ENCODE measurements around the gene RXRA.
A peak's percentile ranks its signal among the peaks of the same experiment; 100 is the strongest.

The RXRA gene

DNA sequence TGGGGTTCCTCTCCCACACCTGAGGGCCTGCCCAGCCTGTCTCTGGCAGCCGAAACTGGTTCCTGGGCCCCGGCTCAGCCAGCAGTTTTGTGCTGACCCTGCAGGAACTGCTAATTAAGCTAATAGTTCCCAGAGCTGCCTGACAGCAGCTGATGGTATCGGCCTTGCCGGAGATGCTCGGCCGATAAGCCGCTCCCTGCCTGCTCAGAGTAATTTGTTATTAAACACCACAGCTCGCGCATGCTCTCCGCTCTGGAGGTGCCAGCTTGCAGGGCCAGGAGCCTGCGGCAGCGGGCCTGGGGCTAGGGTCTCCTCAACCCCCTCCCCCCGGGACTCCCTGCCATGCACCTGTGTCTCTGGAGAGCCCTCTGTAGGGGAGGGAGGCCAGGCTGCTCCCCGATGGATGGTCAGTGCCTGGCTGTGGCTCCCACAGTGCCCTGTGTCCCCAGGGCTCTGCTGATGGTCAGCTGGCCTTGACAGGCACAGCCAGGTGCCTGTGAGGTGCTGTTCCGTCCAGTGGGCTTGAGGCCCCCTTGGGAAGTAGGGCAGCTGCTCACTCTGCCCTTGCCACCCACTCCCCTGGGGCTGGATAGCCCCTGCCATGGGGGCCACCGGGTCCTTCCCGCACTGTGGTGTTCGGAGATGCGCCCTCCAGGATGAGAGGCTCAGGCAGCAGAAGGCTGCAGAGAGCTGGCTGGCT, 41.7 kb downstream of the RXRA start:
- TF ChIP-seq CTCF (IDR thresholded peaks at IDR 0.05): no peak
- H3K9me3 Mint-ChIP-seq: no peaks in the 10 kb centered on the region
- no peak overlapping the region for H3K27ac Mint-ChIP-seq
- H3K36me3 Mint-ChIP-seq (ENCODE audit: low read depth): no peaks in the 10 kb centered on the region
- no peak for DNase-seq
- no peak overlapping the region for H3K4me3 Mint-ChIP-seq
- H3K4me1 Mint-ChIP-seq: peaks cover 50% of the 10 kb centered on the region
- peaks cover 1% of the 10 kb centered on the region for H3K27me3 Mint-ChIP-seq (ENCODE audit: low read depth, poor library complexity)

GRCh38 chr9:134368571-134368970, 42.3 kb downstream of the RXRA start:
- H3K9me3 Mint-ChIP-seq: no peaks in the 10 kb centered on the region

DNA sequence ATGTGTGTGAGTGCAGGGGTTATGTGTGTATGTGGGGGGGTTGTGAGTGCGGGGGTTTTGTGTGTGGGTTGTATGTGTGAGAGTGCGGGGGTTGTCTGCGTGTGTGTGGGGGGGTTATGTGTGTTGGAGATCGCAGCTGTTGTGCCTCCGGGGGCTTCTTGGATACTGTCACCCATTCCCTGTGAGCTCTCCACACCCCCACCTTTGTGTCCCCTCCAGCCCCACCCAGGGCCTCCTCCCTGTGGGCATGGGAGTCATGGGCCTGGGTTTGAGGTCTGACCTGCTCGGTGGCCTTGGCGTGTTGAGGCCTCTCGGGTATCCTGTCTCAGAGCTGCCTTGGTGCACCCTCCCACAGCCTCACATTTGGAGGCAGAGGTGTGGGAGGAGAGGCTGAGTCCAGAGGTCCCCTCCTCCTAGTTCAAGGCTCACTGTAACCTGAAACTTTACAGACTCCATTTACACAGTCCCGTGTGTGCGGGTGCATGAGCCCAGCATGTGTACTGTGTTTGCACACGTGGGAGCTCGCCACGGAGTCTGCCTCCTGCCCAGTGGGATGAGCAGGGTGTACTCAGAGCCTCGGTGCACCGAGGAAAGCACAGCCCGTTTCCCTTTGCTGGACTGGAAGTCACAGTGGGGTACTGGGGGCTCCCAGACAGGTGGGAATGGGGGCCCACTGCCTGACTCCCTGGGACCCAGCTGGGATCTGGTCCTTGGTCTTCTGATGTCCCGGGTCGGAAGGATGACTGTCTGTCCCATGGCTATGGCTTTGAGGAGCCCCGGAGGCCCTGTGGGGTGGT, 43.4 kb downstream of the RXRA start:
- TF ChIP-seq CTCF (IDR thresholded peaks at IDR 0.05): no peak
- no peak for DNase-seq
- Mint-ChIP-seq H3K36me3 (ENCODE audit: low read depth) (no peaks in the 10 kb centered on the region), H3K9me3 (no peaks in the 10 kb centered on the region), H3K4me1 (peaks cover 56% of the 10 kb centered on the region), H3K4me3 (no peak overlapping the region), H3K27ac (no peak overlapping the region), H3K27me3 (ENCODE audit: low read depth, poor library complexity) (no peaks in the 10 kb centered on the region)

More at GRCh38 chr9:134368571-134368970, 42.3 kb downstream of the RXRA start:
- no peak for TF ChIP-seq CTCF (IDR thresholded peaks at IDR 0.05)
- no peak overlapping the region for H3K4me3 Mint-ChIP-seq
- H3K27ac Mint-ChIP-seq: no peak overlapping the region
- H3K36me3 Mint-ChIP-seq (ENCODE audit: low read depth): no peaks in the 10 kb centered on the region
- H3K4me1 Mint-ChIP-seq: peaks cover 50% of the 10 kb centered on the region
- no peak for DNase-seq
- no peaks in the 10 kb centered on the region for H3K27me3 Mint-ChIP-seq (ENCODE audit: low read depth, poor library complexity)

DNA sequence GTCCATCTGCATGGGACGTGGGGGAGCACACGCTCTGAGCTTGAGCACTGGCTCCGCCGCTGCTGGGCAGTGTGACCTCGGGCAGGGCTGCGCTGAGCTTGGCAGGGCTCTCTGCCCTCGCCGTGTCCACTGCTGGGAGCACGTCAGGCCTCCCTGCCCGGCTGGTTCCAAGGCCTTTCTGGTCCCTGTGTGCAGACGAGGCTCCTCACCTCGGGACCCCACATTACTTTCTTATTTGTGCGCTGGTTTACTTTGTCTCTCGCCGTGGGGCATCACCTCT, 43.9 kb downstream of the RXRA start:
- H3K4me1 Mint-ChIP-seq: peaks cover 56% of the 10 kb centered on the region
- no peaks in the 10 kb centered on the region for H3K27me3 Mint-ChIP-seq (ENCODE audit: low read depth, poor library complexity)

GRCh38 chr9:134370638-134371037, 44.4 kb downstream of the RXRA start:
- DNase-seq: no peak
- H3K36me3 Mint-ChIP-seq (ENCODE audit: low read depth): no peaks in the 10 kb centered on the region
- no peaks in the 10 kb centered on the region for H3K27me3 Mint-ChIP-seq (ENCODE audit: low read depth, poor library complexity)
- no peak for TF ChIP-seq CTCF (IDR thresholded peaks at IDR 0.05)
- peak overlapping the region; percentile 69 for H3K27ac Mint-ChIP-seq
- H3K4me1 Mint-ChIP-seq: peaks cover 56% of the 10 kb centered on the region
- H3K9me3 Mint-ChIP-seq: no peaks in the 10 kb centered on the region
- no peak overlapping the region for H3K4me3 Mint-ChIP-seq

More for the DNA sequence above, 43.9 kb downstream of the RXRA start:
- Mint-ChIP-seq H3K27ac (peak overlapping the region; percentile 69), H3K9me3 (no peaks in the 10 kb centered on the region), H3K4me3 (no peak overlapping the region), H3K36me3 (ENCODE audit: low read depth) (no peaks in the 10 kb centered on the region)
- TF ChIP-seq CTCF (IDR thresholded peaks at IDR 0.05): no peak
- no peak for DNase-seq

- H3K27me3 Mint-ChIP-seq (ENCODE audit: low read depth, poor library complexity): no peaks in the 10 kb centered on the region
- peaks cover 62% of the 10 kb centered on the region for H3K4me1 Mint-ChIP-seq
- TF ChIP-seq CTCF (IDR thresholded peaks at IDR 0.05): no peak
- H3K9me3 Mint-ChIP-seq: no peaks in the 10 kb centered on the region
- H3K27ac Mint-ChIP-seq: no peak overlapping the region
- H3K36me3 Mint-ChIP-seq (ENCODE audit: low read depth): no peaks in the 10 kb centered on the region
- no peak for DNase-seq
- no peak overlapping the region for H3K4me3 Mint-ChIP-seq
Measured at GRCh38 chr9:134371731-134372130, 45.5 kb downstream of the RXRA start.

Measured in nephron progenitor cell (in vitro differentiated cells).